GM21786 (cell line): ENCODE results near the gene IL21R.
A peak's percentile ranks its signal among the peaks of the same experiment; 100 is the strongest.
"Not testable (repeated sequence)": the region's sequence is repeated elsewhere in the genome, so short reads cannot be mapped to it uniquely, and the experiment has no call there.

Source experiments
- ATAC-seq: cut with Tn5 transposase; IDR thresholded peaks from one replicate; pipeline ENCODE4 v1.9.1; 2021; ENCODE audit not compliant: unreplicated experiment

The IL21R gene

DNA sequence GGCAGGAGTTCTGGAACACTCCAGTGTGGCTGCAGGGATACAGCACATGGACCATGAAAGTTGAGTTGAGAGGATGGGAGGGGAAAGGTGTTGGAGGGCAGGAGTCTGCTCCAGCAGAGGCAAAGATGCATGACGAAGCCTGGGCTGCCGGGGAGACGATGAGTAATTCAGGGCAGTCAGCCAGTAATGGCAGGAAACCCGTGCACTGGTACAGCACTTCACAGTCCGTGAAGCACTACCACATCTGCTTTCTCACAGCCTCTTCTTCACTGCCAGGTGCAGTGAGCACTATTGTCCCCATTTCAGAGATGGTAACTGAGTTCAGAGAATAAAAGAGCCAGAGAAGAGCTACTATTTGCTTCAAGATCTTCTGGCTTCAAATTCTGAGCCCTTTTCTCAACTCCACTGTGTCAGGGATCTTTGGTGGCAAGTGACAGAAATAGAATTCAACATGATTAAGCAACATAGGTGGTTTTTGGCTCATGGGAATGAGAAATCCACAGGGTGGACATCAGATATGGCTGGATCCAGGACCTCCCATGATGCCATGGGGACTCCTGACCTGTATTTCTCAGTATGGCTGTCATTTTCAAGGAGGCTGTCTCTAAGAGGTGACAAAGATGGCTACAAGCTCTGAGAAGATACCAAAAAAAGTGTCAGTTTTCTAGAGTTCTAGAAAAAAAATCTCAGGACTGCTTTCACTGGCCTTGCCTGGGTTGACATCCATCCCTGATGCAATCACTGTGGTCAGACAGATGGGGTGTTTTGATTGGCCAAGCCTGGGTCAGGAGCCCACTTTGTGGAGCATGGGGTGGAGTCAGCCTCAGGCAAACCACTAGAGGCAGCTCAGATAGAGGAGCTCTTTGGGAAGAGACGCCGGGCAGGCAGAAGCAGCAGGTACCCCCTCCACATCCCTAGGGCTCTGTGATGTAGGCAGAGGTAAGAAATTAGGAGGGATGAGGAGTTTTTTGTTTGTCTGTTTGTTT, 24.7 kb downstream of the IL21R start:
- ATAC-seq, result peak; percentile 64

GRCh38 chr16:27427538-27427937, 25.6 kb downstream of the IL21R start:
- no peak for ATAC-seq

GRCh38 chr16:27428026-27428785, 26.2 kb downstream of the IL21R start:
- ATAC-seq, result no peak

DNA sequence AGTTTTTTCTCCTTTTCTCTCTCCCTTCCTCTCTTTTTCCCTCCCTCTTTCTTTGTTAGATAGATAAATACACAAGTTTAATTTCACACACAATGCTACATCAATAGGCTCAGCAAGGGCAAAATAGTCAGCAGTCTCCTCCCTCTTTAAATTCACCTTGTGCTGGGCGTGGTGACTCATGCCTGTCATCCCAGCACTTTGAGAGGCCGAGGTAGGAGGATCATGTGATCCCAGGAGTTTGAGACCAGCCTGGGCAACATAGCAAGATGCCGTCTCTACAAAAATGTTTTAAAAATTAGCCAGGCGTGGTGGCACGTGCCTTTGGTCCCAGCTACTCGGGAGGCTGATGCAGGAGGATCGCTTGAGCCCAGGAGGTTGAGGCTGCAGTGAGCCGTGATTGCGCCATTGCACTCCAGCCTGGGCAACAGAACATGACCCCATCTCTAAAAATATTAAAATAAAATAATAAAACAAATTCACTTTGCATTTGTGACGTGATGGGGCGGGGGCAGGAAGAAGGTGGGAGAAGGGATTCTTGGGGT, 27.4 kb downstream of the IL21R start:
- ATAC-seq, result no peak

DNA sequence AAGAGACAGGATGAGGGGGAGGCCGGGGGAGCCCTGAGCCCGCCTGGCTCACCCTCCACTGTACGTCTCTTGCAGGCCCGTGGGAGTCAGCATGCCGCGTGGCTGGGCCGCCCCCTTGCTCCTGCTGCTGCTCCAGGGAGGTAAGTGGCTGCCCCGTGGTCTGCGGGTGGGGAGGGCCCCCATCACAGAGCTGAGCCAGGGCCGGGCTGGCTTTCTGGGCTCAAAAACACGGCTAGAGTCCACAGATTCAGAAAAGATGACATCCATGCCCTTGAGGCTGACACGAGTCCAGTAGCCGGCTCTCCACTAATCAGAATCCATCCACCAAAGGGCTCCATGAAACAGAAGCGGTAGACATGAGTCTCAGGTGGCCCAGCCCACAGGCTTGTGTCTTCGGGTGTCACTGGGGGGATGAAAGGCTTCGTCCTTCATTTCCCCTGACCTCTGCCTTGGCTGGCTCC, 28.0 kb downstream of the IL21R start:
- ATAC-seq, result no peak

DNA sequence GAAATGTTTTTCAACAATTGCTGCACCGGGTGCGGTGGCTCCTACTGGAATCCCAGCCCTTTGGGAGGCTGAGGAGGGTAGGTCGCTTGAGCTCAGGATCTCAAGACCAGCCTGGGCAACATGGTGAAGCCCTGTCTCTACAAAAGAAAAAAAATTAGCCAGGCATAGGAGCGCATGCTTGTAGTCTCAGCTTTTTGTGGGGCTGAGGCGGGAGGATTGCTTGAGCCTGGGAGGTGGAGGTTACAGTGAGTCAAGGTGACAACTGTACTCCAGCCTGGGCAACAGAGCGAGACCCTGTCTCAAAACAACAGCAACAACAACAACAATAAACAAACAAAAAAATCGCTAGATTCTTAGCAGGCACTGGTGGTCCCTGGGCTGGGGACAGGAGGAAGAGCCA, 28.5 kb downstream of the IL21R start:
- no peak for ATAC-seq

DNA sequence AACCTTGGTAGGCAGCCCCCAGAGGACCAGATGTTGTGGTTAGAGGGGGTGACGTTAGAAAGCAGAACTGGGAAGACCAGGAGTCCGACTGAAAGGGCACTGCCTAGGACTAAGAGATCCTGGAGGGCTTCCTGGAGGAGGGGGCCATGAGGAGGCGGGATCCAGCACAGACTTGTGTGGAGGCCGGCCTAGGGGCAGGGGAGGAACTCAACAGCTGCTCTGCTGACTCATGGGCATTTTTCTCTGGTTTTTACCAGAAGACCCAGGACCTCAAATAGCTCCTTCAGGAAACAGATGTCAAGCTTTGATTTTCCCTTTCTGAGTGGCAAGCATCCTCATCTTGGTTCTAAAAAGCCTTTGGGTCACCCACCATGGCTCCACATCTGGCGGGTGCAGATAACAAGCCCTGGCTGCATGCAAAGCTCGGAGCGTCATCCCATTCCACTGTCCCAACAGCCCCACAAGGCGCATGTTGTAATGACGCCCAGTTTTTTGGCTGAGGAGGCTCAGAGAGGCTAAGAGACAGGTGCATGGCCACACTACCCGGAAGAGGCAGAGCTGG, 29.0 kb downstream of the IL21R start:
- no peak for ATAC-seq

DNA sequence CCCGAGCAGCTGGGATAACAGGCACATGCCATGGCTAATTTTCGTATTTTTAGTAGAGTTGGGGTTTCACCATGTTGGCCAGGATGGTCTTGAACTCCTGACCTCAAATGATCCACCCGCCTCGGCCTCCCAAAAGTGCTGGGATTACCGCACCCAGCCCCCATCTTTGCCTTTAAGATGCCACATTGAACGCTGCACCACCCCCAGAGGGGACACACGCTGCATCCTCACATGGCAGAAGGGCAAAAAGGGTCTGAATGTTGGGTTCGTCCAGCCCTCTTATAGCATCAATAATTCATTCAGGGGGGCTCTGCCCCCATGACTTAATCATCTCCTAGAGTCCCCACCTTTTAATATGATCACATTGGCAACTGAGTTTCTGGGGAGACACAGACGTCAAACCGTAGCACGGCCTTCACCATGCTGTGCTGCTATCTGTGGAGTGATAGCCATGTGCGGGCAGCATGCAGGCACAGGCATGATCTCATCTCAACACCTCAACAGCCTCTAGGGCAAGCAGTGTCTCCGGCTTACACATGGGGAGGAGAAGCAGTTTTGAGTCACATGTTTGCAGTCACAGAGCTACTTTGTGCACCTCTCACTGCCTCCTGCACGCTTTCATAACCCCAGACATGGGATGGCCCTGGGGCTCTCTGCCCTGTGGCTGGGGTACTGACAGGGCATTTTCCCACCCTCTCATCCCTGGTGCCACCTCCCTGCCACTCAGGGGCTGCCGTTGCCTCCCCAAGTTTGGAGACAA, 30.0 kb downstream of the IL21R start:
- no peak for ATAC-seq

DNA sequence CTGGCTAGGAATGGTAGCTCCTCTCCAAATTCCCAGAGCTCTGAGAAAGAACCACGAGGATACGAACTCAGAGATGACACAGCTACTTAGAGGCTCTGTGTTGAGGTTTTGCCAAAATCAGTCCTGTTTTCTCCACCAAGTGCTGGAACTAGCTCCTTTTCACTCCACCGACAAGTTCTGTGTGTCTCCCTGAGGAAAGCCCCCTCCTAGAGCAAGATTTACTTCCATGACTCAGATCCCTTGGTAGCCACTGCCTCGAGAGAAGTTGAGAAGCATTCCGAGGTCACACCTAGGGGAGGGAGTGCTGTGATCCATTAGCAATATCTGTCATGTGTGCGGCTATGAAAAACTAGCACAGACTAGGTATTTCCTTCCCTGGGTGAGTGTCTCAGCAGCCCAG, 30.6 kb downstream of the IL21R start:
- ATAC-seq, result no peak

DNA sequence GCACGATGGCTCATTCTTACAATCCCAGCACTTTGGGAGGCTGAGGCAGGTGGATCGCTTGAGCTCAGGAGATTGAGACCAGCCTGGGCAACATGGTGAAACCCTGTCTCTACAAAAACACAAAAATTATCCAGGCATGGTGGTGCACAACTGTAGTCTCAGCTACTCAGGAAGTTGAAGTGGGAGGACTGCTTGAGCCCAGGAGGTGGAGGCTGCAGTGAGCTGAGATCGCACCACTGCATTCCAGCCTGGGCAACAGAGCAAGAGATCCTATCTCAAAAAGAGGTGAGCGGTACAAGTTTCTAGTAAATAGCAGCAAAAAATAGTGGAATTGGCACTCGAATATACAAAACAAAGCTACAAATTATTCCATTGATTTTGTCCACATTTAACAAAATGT, 31.2 kb downstream of the IL21R start:
- ATAC-seq, result not testable (repeated sequence)

- no peak for ATAC-seq
Observed at GRCh38 chr16:27433636-27434035, 31.7 kb downstream of the IL21R start.

DNA sequence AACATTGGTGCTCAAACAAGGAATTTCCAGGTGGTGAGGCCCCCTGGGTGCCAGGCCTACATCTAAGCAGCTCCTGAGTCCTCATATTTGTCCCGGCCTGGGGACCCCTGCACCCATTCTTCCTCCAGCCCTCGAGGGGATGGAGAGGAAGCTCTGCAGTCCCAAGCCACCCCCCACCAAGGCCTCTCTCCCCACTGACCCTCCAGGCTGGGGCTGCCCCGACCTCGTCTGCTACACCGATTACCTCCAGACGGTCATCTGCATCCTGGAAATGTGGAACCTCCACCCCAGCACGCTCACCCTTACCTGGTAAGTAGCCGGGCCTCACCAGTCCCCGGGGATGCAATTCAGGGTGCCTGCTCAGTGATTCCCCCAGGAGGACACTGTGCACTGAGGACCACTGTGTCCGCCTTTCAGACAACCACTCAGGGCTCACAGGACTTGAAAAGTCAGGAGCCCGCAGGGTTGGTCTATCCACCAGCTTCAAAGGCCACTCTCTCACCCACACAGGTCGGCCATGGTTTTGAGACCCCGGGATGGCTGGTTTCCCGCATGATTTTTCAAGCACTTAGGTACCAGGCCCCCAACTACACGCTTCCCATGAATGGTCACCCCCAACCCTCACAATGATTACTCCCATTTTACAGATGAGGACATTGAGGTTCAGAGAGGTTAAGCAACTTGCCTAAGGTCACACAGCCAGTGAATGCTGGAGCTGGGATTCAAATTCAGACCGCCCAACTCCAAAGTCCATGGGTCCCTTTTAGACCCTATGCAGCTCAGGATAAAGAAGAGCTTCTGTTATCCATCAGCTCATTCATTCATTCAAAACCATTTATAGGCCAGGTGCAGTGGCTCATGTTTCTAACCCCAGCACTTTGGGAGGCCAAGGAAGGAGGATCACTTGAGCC, 32.4 kb downstream of the IL21R start:
- no peak for ATAC-seq

GRCh38 chr16:27435146-27435545, 33.2 kb downstream of the IL21R start:
- not testable (repeated sequence) for ATAC-seq

GRCh38 chr16:27436065-27436464, 34.1 kb downstream of the IL21R start:
- ATAC-seq, result no peak

DNA sequence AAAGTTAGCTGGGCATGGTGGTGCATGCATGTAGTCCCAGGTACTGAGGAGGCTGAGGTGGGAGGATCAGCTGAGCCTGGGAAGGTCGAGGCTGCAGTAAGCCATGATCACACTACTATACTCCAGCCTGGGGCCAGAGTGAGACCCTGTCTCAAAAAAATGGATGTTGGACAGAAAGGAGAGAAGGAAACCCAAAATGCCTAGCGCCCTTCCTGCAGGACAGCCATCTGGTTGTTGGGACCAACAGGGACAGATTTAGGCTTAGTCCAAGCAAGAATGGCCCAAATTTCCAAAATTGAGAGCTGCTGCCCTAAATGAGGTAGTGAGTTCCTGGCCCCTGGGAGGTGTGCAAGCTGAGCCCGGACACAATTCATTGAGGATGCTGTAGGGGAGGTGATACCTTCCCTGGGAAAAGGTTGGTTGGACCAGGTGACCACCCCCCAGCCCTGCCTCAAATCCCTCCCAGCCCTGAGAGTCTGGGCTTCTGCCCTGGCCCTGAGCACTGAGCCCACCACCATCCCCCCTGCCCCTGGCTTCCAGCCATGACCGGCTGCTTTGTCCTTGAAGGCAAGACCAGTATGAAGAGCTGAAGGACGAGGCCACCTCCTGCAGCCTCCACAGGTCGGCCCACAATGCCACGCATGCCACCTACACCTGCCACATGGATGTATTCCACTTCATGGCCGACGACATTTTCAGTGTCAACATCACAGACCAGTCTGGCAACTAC, 35.1 kb downstream of the IL21R start:
- ATAC-seq, result no peak

DNA sequence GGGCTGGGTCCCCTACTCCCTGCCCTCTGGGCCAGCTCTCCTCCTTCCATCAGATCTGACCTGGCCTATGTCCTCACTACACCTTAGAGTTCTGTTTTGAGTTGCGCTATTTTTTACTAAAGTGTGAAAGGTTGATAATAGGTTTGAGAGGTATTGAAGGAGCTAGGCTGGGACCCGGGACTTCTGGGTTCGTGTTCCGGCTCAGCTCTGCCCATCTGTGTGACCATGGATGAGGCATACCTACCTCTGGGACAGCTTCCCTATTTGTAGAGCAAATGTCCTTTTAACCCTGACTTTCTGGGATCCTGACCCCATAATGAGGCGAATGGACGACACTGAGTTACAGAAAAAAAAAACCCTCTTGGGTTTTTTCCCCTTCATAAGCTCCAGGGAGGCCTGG, 36.0 kb downstream of the IL21R start:
- no peak for ATAC-seq

DNA sequence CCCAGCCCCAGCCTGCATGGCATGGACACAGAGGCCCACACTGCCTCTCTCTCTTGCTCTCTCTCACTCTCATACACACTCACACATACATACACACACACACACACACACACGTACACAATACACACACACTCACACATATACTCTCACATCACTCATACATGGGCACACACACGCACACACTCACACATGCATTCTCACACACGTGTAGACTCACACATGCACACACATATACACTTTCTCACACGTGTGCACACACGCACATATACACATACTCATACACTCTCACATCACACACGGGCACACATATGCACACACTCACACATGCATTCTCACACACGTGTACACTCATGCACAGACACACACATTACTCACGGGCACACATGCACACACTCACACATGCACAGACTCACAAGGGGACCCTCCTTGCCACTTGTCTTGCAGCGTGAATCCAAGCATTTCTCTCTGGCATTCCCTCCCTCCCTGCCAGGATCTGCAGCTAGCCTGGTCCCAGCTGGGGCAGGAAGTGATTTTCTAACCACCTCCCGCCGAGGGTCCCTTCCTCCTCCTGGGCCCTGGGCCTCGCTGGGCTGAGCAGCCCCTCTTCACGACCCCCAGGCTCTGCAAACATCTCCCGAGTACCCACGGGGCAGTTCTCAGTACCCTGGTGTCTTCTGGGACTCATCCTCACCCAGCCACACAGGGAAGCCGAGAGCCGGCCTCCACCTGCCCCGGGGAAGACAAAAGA, 37.5 kb downstream of the IL21R start:
- ATAC-seq, result no peak

GRCh38 chr16:27441276-27441675, 39.3 kb downstream of the IL21R start:
- ATAC-seq, result no peak
